Uterus (tissue), 4 donors: ENCODE results near the gene DSTN. TPM values are rescaled to one million over a fixed set of nuclear protein-coding genes. Genes with fewer than 3 reads are reported as not detected.
"Not testable (repeated sequence)": the region's sequence is repeated elsewhere in the genome, so short reads cannot be mapped to it uniquely, and the experiment has no call there.

Experiments
- DNase-seq, 2 donors: peaks; one replicate each; pipeline ENCODE4 v3.0.0-alpha.2; 2019 to 2020
- H3K27ac ChIP-seq, 2 donors: fragments of 200-600 bp; sonication (generic); 1 replicate in 1 of 2; 2 replicates in 1 of 2; pipeline ENCODE4 v1.5.1; 2016 to 2018
- H3K27me3 ChIP-seq, 2 donors: fragments of 200-600 bp; sonication (generic); one replicate each; pipeline ENCODE4 v1.5.1; 2018 to 2019; ENCODE audit warnings: control low read depth in 1 of 2
- H3K36me3 ChIP-seq, 2 donors: fragments of 200-600 bp; sonication (generic); one replicate each; pipeline ENCODE4 v1.5.1; 2019; ENCODE audit warnings: control low read depth in 1 of 2
- H3K4me1 ChIP-seq, 2 donors: fragments of 200-600 bp; sonication (generic); one replicate each; pipeline ENCODE4 v1.5.1; 2018 to 2019; ENCODE audit warnings: control low read depth in 1 of 2
- H3K4me3 ChIP-seq, 2 donors: fragments of 200-600 bp; sonication (generic); 1 replicate in 1 of 2; 2 replicates in 1 of 2; pipeline ENCODE4 v1.5.1; 2018 to 2019; ENCODE audit warnings: mild to moderate bottlenecking in 1 of 2
- H3K9me3 ChIP-seq, 2 donors: fragments of 200-600 bp; sonication (generic); one replicate each; pipeline ENCODE4 v1.5.1; 2019; ENCODE audit warnings: control low read depth in 1 of 2
- POLR2A ChIP-seq, 2 donors: fragments of 450-650 bp; IDR thresholded peaks; one replicate each; pipeline ENCODE4 v1.6.1; 2016; ENCODE audit warnings: antibody characterized with exemption in 2 of 2, mild to moderate bottlenecking in 1 of 2, moderate library complexity in 1 of 2
- intact Hi-C: fragments of 100-400 bp; cut with DNase I; formaldehyde crosslinking; loops from one replicate; pipeline ENCODE4 v1.15.1; 2023; ENCODE audit warnings: low total_unique reads
- total RNA-seq, 4 donors: library from RNA; depleted of rRNA in 3 of 4; stranded (reverse); fragments of >200 nt in 3 of 4; gene quantifications; one replicate each; pipeline versions ENCODE4 v1.1.0 to v1.2.4, GENCODE V29; 2014 to 2023
- TF ChIP-seq, protein P1 (sequence below), 4 experiments: fragments of 200-600 bp in 2 of 4; fragments of 450-650 bp in 2 of 4; sonication (generic) in 2 of 4; IDR thresholded peaks; one replicate each; pipeline ENCODE4 v1.5.1; 2016 to 2019; ENCODE audit warnings: antibody characterized with exemption in 4 of 4, mild to moderate bottlenecking in 2 of 4, moderate library complexity in 1 of 4
- donor health status: DM: yes; HTN: yes; CAD: no.

Gene DSTN
- total RNA-seq, 4 donors from 2014 or later = 294 to 674 (median 623) TPM

DNA sequence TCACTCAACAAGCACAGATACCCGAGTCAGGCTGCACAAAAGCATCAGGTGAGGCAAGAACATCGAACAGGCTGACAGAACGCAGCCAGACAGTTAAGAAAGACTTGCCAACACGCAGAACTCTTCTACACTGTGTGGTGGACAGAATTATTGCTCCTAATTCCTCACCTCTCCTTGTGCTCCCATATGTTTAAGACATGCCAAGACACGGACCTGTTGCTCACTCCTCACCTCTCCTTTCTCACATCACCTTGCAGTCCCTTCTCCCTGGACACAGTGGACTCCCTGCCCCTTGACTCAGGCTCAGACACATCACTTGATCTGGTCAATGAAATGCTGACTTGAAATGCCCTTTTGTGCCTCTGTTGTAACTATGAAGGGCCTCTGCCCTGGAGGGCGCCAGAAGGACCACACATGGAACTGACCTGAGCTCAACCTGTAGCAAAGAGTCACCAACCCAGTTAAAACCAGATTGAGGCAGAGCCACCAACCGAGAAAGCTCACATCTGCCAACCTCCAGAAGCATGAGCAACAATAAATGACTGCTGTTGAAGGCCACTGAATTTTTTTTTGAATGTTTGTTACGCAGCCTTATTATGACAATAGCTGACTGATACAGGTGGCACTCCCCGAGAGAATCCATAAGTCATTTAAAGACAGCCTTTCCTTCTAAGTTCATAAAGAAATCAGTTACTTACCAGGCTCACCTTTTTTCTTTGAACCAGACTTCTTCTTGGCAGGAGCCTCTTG lies 88.2 kb downstream of the DSTN start:
- no peaks in the 10 kb centered on the region for H3K9me3 ChIP-seq
- no peaks in the 10 kb centered on the region for H3K27me3 ChIP-seq
- no peaks in the 10 kb centered on the region for H3K36me3 ChIP-seq
- intact Hi-C loops = no loop called here
- no peak overlapping the region for H3K27ac ChIP-seq
- no peak overlapping the region for H3K4me3 ChIP-seq
- peaks cover 0 to 9% of the 10 kb centered on the region in 2 donors for H3K4me1 ChIP-seq
- peak; percentile 5 to 10 for DNase-seq
- no peak for TF ChIP-seq POLR2A (IDR thresholded peaks at IDR 0.05)
- TF ChIP-seq, protein P1, sequence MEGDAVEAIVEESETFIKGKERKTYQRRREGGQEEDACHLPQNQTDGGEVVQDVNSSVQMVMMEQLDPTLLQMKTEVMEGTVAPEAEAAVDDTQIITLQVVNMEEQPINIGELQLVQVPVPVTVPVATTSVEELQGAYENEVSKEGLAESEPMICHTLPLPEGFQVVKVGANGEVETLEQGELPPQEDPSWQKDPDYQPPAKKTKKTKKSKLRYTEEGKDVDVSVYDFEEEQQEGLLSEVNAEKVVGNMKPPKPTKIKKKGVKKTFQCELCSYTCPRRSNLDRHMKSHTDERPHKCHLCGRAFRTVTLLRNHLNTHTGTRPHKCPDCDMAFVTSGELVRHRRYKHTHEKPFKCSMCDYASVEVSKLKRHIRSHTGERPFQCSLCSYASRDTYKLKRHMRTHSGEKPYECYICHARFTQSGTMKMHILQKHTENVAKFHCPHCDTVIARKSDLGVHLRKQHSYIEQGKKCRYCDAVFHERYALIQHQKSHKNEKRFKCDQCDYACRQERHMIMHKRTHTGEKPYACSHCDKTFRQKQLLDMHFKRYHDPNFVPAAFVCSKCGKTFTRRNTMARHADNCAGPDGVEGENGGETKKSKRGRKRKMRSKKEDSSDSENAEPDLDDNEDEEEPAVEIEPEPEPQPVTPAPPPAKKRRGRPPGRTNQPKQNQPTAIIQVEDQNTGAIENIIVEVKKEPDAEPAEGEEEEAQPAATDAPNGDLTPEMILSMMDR (IDR thresholded peaks at IDR 0.05) = no peak

DNA sequence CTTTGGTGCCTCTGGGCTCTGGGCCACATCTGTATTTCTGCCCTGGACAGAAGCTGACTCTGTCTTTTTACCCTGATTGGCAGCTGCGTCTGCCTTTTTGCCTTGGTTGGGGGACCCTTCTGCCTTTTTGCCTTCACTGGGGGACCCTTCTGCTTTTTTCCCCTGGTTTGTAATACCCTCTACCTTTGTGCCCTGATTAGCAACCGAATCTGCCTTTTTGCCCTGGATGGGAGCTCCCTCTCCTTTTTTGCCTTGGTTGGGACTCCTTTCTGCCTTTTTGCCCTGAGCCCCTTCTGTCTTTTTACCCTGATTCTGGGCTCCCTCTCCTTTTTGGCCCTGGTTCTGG lies 88.7 kb downstream of the DSTN start:
- Histone ChIP-seq H3K4me1 (peaks cover 0 to 9% of the 10 kb centered on the region in 2 donors), H3K27ac (no peak overlapping the region), H3K36me3 (no peaks in the 10 kb centered on the region), H3K4me3 (no peak overlapping the region), H3K9me3 (no peaks in the 10 kb centered on the region), H3K27me3 (no peaks in the 10 kb centered on the region)
- peak; percentile 8 to 9 for DNase-seq
- no peak for TF ChIP-seq POLR2A (IDR thresholded peaks at IDR 0.05)
- intact Hi-C loops = no loop called here

DNA sequence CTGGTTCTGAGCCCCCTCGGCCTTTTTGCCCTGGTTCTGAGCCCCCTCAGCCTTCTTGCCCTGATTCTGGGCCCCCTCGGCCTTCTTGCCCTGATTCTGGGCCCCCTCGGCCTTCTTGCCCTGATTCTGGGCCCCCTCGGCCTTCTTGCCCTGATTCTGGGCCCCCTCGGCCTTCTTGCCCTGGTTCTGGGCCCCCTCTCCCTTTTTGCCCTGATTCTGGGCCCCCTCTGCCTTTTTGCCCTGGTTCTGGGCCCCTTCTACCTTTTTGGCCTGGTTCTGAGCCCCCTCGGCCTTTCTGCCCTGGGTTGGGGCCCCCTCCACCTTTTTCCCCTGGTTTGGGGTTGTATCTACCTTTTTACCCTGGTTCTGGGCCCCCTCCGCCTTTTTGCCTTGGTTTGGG lies 89.5 kb downstream of the DSTN start:
- H3K27me3 ChIP-seq, H3K9me3 ChIP-seq, H3K36me3 ChIP-seq, intact Hi-C loops, H3K4me1 ChIP-seq, H3K4me3 ChIP-seq, H3K27ac ChIP-seq: not testable (repeated sequence)
- peak; percentile 2 to 3 for DNase-seq

Other genes with a start within 250 kb of the DSTN start
- gene BFSP1, start 38.7 kb upstream of the DSTN start, total RNA-seq = 1 to 10 TPM; 1.5 to 5.1 (median 3.1) TPM
- gene RRBP1, start 112.2 kb downstream of the DSTN start, total RNA-seq = 100 to 1,000 TPM in 2 of 4 donors, 10 to 100 TPM in 2; 13.2 to 172 (median 96.9) TPM
- not detected for gene BANF2, start 129.9 kb downstream of the DSTN start, total RNA-seq